Measurements from ENCODE around the gene OCA2.

The OCA2 gene

GRCh38 chr15:28103831-28104230 lies 4.7 kb upstream of the OCA2 start:
- DNase-seq, result no peak

DNA sequence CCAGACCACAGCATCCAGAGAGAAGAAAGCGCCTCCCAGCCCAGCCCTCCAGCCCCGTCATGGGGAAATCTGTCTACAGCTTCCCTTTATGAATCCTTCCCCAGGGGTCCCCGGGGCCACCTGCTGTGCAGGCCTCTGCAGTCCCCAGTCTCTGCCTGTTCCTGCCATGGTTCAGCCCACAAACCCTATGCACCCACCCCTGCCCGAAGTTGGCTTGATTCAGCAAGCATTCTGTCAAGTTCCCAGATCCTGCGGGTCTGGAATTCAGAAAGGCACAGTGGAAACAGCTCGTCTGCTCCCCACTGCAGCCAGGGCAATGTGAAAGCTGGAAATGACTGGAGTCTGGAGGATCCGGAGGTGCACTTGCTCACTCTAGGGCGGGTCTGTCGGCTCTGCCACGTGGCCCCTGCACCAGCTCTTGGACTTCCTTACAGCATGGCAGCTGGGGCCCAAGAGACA lies 2.9 kb upstream of the OCA2 start:
- no peak for DNase-seq

GRCh38 chr15:28101201-28101600 lies 2.1 kb upstream of the OCA2 start:
- no peak for DNase-seq

GRCh38 chr15:28100516-28101195 lies 1.5 kb upstream of the OCA2 start:
- no peak for DNase-seq

GRCh38 chr15:28099555-28100140 lies 533 bp upstream of the OCA2 start:
- DNase-seq, result no peak

DNA sequence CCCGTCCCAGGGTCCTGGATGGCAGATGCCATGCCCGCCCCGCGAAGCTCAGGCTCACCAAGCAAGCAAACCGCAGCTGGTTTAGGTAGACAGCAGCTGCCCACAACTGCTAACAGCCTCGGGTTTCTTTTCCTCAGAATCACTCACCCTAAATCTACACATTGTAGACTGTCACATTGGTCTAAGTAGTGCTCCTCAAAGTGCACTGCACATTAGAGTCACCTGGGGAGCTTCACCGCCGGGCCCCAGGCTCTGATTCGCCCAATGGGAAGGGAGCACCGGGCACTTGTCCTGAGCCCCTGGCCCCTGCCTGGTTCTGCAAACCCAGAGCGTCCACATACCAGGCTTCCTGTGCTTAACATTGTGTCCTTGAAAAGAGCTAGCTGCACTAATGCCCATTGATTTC lies 752 bp downstream of the OCA2 start:
- DNase-seq, result no peak

DNA sequence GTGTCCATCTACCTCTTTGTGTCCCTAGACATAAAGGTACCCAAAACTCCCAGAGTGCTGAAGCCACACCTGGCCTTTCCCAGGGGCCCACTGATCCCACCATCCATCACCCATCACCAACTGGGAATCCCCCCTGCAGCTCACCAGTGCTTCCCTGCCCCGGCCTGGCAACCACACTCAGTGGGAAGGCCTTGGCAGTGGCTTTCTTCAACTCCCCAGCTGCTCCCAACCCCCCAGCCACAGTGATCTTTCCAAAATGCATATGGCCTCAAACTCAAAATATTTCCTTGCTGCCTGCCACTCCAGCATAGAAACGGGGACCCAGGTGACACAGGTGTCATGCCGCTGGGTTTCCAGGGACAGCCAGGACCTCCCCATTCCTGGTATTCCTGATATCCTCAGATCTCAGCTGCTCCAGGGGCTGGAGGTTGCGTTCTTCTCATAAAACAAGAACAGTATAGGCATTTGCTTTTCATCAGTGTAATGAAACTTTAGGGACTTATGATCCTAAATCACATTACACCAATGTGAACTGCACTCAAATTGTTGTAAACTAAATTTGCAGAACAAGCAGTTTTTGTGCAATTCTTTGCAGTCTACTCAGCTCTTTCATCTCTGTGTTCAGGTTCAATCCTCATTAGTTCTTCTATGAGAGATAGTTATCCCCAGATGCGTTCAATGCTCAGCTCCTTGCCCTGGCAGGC lies 1.3 kb downstream of the OCA2 start:
- no peak for DNase-seq

DNA sequence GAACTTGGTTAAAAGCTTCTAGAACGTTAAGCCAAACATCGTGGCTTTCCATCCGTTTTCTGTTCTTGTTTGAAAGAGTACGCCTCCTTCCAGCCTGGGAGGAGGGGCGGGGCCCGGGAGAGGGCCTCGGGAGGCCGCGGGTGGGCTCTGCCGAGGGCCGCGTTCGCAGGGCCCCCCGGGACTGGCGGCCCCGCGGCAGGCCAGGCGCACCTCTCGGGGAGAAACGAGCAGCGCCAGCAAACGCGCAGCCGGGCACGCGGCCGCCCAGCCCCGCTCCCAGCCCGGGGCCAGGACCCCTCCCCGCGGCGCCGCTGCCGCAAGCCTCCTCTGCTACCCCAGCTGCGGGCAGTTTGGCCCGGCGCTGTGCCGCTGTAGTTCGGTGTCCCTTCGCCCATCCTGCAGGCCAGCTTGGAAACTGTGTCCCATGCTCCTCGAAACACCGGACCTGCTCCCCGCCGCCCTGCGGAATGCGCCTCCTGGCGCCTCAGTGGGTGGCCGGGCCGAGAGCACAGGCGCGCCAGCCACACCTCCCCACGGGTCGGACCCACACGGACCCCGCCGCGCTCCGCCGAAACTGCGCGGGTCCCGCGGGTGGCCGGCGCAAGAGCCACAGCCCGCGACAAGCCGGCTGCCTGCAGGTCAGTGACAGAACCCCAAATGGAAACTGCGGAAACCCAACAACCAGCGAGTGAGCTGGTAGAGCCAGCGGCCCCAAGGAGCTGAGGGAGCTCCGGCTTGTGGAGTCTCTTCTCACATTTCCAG lies 2.3 kb downstream of the OCA2 start:
- no peak for DNase-seq

DNA sequence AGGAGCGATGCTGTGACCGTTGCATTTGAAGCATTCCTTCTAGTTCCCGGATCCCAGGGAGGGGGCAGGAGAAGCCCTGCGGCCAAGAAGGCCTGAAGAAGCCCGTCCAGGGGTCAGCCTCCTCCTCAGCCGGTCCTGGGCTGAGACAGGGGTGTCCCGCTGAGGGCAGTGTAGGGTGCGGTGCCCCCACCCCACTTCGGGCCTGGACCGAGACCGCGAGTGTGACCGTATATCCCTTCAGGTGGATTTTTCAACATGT lies 2.8 kb downstream of the OCA2 start:
- no peak for DNase-seq

- peak; percentile 5 for DNase-seq
Measured at GRCh38 chr15:28094732-28095521, 4.2 kb downstream of the OCA2 start.

DNA sequence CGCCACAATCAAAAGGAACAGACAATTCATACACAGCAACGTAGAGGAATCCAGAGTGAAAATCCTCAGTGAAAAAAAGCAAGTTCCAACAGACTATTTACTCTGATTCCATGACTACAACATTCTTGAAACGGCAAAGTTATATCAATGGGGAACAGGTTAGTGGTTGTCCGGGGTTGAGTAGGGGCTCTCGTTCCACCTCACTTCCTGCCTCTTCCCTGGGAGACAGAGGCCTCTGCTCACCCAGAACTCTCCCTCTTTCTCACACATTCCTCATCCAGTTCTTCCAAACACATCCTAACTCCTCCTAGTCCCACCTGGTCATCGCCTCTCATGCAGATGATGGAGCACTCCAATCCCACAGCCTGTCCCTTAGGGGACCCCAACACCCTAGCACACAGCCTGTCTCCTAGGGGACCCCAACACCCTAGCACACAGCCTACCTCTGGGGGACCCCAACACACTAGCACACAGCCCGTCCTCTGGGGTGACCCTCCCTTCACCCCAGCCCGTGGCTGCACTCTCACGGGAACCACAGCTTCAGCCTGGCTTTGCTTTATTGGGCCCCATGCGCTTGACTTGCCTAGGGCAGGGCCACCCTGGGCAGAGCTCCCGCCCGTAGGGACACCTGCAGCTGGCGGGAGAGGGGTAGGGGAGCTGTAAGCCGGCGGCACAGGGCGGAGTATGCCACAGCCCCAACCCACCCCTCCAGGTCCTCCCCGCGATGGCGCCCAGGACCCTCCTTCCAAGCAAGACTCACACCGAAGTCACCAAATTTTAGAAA lies 5.2 kb downstream of the OCA2 start:
- no peak for DNase-seq

- no peak for DNase-seq
Measured at GRCh38 chr15:28091313-28091712, 7.8 kb downstream of the OCA2 start.

DNA sequence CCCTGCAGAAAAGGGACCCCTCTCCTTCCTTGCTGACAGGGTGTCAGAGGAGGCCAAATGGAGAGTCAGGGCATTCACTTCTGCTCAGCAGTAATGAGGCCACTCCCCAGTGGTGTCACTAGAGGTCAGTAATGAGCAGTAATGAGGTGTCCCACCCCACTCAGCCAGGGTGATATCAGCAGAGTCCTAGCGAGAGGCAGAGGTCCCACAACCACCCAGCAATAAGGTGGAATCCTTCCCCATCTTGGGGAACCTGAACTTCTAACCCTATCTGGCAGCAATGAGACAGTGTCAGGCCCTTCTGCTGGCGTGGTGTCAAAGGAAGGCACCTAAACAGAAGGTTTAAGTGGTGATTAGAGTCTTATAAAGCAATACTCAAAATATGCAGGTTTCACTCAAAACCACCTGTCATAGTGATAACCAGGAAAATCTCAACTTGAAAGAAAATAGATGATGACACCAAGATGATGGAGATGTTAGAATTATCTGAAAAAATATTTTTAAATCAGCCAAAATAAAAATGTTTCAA lies 12.9 kb downstream of the OCA2 start:
- DNase-seq, result no peak

GRCh38 chr15:28085489-28086174 lies 13.5 kb downstream of the OCA2 start:
- DNase-seq, result no peak

- no peak for DNase-seq
Measured at GRCh38 chr15:28084547-28084946, 14.6 kb downstream of the OCA2 start.

DNA sequence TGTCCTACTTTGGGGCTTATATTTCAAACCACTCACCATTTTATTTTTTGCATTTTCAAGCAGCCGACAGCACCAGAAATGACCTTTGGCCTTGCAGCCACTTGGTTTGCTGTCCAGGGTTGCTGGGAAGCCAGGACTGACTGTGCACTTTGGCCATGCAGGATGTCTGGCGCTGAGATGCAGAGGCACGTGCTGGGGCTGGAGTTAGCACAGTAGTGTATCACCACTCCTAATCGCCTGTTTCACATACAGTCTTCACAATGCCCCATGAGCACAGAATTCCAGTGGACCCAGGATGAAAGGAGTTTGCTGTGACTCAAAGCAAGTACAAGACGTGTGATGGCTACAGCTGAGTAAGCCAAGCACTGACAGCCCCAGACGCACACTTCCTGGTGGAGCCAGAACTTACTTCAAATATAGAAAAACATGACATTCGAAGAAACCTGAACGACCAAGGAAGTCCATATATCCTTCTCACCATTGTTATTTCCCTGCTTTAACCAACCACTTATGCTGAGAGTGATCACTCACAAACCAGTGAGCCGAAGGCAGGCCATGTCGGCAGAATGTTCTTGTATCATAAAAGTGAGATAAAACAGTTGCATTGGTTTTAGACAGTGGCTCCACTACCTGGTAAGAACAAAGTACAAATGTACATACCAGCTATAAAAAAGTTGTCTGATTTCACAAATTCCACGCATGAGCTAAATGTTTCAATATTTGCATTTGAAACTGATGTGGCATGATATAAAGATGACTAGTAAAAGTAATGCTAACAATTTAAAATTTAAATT lies 16.0 kb downstream of the OCA2 start:
- DNase-seq, result no peak

- DNase-seq, result no peak
Measured at GRCh38 chr15:28081594-28081993, 17.5 kb downstream of the OCA2 start.

GRCh38 chr15:28080386-28080785 lies 18.7 kb downstream of the OCA2 start:
- no peak for DNase-seq

- no peak for DNase-seq
Measured at GRCh38 chr15:28079313-28079969, 19.7 kb downstream of the OCA2 start.

GRCh38 chr15:28078191-28078719 lies 20.9 kb downstream of the OCA2 start:
- no peak for DNase-seq
